HG03135 (cell line): Measurements from ENCODE around the gene CTDP1.

Experiments used
- ATAC-seq: cut with Tn5 transposase; IDR thresholded peaks from one replicate; pipeline ENCODE4 v1.9.1; 2021; ENCODE audit warnings: mild to moderate bottlenecking, moderate library complexity; ENCODE audit not compliant: unreplicated experiment

The CTDP1 gene

DNA sequence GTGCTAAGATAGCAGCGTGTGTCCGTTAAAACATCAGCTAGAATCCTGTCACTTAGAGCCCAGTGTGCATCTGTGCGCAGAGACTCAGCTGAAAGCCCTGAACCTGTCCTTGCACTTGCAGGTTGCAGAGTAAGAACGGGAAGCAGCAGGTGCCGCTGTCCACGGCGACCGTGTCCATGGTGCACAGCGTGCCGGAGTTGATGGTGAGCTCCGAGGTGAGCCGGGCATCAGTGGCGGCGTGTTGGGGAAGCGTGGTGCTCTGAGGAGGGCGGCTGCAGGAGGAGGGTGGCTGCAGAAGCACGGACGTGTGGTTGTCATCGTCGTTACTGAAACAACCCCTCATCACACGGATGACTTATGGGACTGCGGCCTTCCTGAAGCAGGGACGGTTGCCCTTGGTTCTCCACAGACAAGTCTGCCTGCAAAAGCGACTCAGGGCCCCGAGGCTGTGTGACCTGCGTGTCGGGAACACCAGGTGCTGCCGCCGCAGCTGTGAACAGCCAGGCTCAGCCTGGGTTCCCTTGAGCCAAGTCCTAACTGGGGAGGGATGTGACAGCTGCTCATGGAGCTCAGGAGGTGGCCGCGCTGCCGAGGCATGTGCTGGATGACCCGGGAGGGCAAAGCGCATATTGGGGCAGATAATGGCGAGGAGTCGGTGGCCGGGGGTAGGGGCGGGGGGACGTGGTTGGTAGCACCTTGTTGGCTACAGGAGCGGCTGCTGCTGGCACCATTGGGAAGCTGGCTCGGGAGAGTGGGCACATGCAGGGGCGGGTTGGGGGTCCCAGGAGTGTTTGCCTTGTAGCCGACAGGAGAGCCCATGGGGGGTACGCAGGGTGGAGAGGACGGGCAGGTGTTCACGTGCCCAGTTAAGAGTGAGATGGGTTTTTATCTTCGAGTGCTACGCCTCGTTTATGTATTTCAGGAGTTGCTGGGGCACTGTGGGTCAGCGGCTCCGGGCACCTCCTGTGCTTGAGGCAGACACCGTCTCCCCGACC, 16.6 kb downstream of the CTDP1 start:
- no peak for ATAC-seq

DNA sequence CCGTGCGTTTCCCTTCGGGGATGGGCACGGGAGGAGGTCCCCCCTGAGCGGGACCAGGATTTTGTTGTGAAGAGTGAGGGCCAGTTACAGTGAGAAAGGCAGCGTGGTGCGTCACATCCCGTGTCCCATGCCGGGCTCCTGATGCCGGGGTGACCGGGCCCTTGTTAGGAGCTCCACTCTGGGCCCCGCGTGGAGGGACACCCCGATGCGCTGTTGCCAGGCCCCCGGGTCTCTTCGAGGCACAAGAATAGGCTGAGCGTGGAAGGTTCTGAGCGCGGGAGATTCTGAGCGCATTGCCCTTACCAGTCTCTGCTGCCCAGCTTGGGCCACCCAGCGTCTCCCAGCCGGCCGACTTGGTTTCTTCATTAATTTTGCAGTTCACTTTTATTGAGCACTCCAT, 17.6 kb downstream of the CTDP1 start:
- no peak for ATAC-seq

DNA sequence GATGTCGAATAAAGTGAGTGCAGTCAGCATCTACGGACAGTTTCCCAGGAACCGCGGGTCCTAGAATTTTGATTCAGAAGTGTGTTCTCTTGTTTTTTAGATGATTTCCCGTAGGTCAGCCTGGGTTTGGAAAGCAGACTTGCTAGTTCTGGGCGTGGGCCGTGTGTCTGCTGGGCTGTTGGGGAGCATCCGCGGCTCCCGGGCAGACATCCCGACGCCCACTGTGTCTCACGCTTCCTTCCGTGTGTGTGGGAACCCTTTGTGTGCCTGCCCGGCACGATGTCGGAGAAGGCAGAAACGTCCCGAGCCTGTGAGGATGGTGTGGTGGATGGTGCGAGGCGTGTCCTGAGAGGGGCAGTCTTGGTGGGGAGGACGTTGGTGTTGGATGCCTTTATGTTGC, 18.4 kb downstream of the CTDP1 start:
- ATAC-seq = no peak

DNA sequence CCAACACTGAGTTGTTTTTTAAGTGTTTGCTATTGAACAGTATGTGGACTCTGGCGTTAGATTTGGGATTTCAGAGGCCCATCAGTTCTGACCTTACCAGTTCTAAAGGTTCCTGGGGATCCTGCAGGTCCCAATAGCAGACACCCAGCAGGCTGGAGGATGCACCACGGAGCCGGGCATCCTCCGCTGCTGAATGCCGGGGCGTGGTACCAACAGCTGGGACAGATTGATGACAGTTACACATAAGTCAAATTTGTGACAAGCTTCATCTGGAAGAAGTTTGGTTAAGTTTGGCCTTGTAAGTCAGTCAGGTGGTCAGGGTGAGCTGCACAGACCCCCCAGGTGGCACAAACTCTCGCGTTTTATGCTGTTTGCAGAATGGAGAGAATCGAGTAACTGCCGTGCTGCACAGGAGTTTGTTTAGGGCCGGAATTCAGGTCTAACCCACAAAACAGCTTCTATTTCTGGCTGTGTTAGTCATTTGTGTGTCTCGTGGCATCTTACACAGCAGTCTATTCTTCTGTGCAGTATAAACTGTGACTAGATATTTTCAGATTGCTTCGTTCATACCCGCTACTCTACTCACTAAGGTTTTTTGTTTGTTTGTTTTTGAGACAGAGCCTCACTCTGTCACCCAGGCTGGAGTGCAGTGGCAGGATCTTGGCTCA, 19.2 kb downstream of the CTDP1 start:
- ATAC-seq = no peak

DNA sequence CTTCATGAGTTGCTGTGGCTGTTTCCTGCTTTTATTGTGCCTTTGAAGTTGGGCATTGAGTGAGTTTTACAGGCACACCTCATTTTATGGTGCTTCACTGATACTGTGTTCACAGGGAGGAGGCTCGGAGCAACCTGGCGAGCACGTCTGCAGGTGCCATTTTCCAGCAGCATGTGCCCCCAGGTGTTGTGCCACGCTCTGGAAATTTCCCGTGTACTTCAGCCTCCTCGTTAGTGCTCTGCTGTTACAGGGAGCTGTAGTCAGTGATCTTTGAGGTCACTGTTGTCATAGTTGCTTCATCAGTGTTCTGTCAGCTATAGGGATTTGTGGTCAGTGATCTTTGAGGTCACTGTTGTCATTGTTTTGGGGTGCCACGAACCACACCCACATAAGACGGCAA, 20.1 kb downstream of the CTDP1 start:
- ATAC-seq = no peak

DNA sequence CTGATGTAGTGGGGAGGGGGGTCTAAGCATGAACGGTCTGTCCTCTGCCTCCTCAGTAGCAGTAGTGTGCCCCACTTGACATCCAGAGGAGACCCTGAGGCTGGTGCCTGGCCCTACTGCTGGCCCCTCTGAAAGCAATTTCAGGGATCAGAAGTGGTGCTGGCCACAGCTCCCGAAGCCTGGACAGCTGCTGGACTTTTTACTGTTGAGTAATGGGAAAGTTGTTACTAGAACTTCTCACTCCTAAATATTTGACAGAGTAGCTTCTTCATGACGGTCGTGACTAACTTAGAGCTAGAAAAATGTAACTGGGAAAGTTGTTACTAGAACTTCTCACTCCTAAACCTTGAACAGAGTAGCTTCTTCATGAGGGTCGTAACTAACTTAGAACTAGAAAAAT, 23.3 kb downstream of the CTDP1 start:
- ATAC-seq = no peak

DNA sequence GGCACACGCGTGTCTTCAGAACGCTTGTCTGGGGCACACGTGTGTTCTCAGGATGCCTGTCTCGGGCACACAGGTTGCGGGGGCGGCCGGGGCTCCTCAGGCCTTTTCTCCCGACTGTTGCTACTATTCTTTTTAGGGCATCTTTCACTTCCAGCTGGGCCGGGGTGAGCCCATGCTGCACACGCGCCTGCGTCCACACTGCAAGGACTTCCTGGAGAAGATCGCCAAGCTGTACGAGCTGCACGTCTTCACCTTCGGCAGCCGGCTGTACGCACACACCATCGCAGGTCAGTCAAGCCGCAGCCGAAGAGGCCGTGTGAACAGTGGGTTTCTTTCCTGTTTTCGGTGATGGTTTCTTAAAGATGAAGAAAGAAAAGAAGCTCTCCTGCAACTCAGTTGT, 25.0 kb downstream of the CTDP1 start:
- no peak for ATAC-seq

DNA sequence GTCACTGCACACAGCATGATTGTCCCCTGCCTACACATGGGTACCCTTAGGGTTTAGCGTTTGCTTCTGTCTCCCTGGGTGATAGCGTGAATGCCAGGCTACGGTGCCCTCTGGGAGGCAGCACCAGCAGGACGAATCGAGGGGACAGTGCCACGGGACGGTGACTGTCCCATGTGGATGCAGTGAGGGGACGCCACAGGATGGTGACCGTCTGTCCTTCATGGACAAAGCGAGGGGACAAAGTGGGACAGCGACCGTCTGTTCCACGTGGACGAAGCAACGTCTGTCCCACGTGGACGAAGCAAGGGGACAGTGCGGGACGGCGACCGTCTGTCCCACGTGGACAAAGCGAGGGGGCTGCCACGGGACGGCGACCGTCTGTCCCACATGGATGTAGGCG, 25.7 kb downstream of the CTDP1 start:
- no peak for ATAC-seq

DNA sequence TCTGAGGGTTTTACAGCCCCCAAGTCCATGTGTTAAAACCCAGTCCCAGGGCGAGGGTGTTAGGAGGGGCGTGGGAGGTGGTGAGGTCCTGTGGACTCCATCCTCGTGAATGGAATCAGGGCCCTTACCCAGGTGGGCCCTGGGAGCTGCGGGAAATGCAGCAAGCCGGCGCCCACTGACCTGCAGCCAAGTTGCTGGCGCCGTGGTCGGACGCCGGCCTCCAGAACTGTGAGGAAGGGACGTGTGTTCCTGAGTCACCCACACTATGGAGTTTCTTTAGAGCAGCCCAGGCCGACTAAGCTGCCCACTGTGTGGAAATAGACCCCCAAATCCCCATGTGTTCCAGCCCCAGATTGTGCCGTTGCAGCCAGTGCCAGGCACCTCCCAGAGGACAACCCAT, 26.4 kb downstream of the CTDP1 start:
- no peak for ATAC-seq

DNA sequence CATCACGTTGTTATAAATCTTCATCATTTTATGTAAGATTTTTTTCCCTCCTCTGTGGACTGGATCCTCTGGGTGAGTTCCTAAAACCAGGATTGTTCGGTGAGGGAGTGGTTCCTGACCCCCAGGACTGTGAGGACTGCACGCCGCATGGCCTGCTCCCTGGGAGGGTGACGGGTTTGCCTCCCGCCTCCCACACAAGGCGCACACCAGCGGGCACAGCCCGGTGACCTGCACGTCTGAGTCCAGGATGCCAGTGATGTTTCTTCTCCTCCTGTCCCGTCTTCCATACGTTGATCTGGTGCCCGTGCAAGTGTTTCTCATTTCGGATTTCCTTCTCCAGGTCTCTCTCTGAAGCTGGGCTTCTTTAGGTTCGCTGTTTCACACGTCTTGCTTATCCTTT, 27.1 kb downstream of the CTDP1 start:
- ATAC-seq = no peak

DNA sequence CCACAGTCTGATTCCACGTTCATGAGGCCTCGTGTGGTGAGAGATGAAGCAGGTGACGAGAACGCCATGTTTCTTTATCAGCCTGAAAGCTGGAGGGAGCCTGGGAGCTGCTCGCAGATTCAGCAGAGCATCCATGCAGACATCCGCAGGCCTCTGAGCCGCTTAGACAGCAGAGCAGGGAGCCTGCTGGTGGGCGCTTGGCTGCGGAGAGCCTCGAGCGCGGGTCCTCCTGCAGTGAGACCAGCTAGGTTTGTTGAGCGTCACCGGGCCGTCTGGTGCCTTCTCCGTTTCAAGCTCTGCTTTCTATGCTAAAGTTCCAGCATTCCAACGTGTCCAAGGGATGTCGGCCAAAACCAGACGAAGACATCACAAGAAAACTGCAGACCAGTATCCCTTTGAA, 27.6 kb downstream of the CTDP1 start:
- no peak for ATAC-seq

DNA sequence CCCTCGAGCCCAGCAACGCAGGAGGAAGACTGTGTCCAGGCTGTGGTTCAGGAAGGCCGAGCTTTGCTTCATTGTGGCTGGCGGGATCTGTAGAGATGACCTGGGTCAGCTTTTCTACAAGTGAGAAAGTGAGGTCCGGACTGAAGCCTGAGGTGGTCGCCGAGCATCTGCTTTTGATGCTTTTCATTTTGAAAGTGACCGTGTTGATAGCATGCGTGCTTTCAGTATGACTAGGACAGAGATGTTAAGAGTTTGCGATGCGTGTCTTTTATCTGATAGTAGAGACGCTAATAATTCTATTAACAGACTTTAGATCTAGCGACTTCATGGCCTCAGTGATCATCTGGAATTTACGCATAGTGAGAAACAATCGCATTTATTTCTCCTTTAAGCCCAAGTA, 28.1 kb downstream of the CTDP1 start:
- no peak for ATAC-seq

DNA sequence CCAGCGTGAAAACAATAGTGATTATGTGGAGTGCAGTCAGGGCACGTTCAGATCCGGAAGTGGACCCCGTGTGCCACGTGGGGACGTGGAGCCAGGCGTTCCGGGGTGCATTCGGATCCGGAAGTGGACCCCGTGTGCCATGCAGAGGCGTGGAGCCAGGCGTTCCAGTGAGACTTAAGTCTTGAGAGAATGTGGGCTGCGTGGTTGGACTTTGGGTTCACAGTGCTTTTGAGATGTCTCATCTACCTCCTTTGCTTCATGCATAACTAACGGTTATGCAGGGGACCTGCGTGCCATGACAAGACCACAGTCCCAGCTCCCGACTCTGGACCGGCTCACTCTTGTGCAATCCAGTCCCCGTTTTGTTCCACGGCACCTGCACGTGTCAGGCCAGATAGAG, 28.8 kb downstream of the CTDP1 start:
- ATAC-seq = no peak

DNA sequence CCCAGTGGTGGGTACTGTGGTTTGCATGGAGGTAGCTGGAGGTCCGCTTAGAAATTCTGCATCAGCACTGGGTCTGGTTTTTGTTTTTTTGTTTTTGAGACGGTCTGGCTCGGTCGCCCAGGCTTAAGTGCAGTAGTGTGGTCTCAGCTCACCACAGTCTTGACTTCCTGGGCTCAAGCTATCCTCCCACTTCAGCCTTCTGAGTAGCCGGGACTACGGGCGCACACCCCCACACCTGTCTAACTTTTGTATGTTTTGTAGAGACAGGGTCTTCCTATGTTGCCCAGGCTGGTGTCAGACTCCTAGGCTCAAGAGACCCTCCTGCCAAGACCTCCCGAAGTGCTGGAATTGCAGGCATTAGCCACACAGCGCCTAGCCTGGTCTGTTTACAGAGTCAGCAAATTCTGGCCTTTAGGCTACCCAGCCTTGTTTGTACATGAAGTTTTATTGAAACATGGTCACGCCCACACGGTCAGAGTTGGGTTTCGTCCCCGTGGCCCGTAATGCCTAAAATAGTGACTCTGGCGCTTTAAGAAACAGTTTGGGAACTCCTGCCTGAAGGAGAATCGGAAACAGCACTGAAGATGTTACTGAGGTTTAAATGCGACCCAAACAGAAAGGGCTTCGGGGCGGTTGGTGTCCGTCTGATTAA, 32.7 kb downstream of the CTDP1 start:
- no peak for ATAC-seq

DNA sequence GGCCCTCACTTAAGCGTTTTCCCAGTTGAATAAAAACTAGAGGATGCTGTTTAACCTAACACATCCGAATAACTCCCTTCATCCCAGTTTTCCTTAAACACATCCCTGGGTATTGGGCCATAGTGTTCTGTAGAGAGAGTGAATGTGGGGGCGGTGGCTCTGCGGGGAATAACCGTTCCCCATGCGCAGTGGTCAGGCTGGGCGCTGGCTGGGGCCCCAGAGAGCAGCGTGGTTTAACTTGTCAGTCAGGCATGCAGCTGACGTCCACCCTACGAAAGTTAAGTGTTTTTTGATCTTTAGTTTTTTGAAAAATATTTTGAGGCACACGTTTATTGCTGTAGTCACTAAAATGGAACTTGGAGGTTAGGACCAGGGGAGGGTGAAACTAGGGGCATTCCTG, 33.7 kb downstream of the CTDP1 start:
- no peak for ATAC-seq

DNA sequence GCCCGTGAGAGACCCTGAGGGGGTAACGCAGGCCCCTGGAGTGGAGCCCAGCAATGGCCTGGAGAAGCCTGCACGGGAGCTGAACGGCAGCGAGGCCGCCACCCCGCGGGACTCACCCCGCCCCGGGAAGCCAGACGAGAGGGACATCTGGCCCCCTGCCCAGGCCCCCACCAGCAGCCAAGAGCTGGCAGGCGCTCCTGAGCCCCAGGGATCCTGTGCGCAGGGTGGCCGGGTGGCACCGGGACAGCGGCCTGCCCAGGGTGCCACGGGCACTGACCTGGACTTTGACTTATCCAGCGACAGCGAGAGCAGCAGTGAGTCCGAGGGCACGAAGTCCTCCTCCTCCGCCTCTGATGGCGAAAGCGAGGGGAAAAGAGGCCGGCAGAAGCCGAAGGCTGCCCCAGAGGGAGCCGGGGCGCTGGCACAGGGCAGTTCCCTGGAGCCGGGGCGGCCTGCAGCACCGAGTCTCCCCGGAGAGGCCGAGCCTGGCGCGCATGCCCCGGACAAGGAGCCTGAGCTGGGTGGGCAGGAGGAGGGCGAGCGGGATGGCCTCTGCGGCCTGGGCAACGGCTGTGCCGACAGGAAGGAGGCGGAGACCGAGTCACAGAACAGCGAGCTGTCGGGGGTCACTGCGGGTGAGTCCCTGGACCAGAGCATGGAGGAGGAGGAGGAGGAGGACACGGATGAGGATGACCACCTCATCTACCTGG, 35.1 kb downstream of the CTDP1 start:
- ATAC-seq = no peak

DNA sequence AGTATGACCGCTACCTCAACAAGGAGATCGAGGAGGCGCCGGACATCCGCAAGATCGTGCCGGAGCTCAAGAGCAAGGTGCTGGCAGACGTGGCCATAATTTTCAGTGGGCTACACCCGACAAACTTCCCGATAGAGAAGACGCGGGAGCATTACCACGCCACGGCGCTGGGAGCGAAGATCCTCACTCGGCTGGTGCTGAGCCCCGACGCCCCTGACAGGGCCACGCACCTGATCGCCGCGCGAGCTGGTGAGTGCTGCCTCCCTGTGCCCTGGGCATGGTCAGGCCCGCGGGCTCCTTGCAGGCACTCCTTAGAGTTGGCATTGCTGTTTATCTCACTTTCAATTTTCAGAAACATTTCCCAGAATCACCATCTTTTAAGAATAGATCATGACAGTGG, 35.7 kb downstream of the CTDP1 start:
- no peak for ATAC-seq

DNA sequence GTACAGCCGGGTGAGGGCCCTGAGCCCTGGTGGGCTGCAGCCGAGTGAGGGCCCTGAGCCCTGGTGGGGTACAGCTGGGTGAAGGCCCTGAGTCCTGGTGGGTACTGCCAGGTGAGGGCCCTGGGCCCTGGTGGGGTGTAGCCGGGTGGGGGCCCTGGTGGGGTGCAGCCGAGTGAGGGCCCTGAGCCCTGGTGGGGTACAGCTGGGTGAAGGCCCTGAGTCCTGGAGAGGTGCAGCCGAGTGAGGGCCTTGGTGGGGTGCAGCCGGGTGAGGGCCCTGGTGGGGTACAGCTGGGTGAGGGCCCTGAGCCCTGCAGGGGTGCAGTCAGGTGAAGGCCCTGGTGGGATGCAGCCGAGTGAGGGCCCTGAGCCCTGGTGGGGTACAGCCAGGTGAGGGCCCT, 37.5 kb downstream of the CTDP1 start:
- no peak for ATAC-seq

DNA sequence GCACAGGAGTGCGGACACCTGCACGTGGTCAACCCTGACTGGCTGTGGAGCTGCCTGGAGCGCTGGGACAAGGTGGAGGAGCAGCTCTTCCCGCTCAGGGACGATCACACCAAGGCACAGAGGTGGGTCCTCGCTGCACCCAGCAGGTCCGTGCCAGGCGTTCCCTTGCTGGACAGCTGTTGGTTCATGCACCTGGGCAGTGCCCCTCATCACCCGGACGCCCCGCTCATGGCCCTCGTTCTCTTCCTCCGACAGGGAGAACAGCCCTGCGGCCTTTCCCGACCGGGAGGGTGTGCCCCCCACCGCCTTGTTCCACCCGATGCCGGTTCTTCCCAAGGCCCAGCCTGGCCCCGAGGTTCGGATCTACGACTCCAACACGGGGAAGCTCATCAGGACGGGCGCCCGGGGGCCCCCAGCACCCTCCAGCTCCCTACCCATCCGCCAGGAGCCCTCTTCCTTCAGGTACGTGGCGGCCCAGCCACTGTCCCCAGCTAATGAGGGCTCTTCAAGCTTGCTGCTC, 38.0 kb downstream of the CTDP1 start:
- no peak for ATAC-seq

DNA sequence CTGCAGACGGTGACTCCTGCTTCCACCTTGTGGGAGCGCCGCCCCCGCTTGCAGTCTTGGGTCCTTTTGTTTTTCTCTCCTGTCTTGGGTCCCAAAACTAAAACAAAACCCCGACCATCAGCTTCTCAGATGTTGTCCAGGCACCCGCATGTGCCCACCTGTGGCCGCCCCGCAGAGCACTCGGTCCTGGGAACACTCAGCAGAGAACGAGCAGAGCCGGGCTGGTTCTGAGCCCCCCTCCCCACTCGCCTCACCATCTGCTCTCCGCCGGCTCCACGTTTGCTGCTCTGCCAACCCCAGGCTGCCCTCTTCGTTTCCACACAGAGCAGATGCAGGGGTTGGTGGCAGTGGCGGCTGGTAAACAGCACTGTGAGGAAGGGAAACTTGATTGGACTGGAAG, 38.5 kb downstream of the CTDP1 start:
- no peak for ATAC-seq

DNA sequence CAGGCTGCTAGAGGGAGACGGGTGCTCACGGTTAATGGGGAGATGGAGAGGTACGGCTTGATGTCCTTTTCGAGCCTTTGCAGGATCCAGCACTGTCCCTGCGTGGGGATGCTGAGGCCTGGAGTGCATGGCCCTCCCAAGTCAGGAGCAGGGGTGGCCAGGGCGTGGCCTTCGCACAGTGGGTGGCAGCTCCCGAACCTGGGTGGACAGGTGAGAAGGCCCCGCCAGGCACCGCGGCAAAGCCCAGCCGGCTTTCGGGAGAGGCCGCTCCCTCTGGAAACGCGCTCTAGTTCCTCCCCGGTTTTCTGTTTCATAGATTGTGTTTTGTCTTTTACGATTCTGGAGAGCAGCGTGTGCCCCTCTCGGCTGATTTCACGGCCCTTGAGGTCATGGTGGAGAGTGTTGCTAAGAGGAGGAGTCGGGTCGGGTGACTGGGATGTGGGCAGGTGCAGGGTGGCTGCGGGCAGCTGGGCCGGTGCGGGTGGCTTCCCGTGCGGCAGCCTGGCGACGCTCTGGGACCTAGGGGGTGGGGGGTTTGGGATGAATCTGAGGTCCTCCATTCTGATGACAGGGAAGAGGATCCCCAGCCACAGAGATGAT, 39.4 kb downstream of the CTDP1 start:
- no peak for ATAC-seq
